Activated CD4-positive, alpha-beta T cell treated with anti-CD3 and anti-CD28 coated beads, Interleukin-2, amount 50 U/mL, for 48 hours (primary cell): Measurements from ENCODE around the gene IHH.
A peak's percentile ranks its signal among the peaks of the same experiment; 100 is the strongest.

Experiments used
- DNase-seq, 2 experiments: peaks; one replicate each; pipeline ENCODE4 v3.0.0-alpha.2; 2020

Gene IHH

DNA sequence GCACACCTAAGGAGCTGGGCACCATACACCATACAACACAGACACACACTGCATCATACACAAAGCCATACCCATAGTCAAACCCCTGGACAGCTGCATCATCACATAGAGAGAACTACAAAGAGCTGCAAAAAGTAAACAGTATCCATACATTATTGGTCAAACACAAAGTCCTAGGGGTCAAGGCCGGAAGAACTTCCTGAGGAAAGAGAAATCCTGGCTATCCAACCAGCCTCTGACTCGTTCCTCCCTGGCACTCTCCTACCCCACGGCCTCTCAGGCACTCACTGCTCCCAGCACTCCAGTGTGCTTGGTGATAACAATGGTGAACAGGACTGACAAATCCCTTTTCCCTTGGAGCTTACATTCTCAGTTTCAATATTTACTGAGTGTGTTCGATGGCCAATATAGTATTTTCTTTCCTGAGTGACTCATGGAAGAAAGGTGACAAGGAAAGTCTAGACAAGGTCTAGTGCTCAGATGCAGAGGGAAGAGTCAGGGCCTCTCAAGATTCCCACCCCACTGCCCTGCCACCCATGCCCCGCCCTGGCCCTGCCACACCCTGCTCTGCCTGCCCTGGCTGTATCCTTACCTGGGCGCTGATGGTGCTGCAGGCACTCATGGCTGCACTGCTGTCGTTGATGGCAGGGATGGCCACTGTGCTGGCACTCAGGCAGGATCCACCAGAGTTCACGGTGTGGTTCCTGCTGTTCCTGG is 22.8 kb downstream of the IHH start:
- DNase-seq: no peak

DNA sequence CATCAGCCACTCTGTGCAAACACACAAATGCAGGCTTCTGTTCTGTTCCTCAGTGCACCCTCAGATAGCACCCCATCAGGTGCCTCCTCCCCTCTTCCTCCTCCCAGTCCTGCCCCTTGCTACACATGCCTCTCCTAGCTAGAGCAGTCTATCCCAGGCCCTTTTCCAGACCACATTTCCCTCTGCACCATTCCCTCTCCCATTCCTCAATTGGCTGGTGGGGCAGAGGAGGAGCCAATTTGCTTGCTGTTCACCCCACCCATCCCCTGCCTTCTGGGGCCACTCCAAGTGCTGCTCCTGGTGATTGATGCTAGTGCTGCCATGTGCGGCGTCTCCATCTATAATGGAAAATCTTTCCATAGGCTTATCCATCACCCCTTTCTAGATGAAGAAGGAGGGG is 24.8 kb downstream of the IHH start:
- DNase-seq: no peak

DNA sequence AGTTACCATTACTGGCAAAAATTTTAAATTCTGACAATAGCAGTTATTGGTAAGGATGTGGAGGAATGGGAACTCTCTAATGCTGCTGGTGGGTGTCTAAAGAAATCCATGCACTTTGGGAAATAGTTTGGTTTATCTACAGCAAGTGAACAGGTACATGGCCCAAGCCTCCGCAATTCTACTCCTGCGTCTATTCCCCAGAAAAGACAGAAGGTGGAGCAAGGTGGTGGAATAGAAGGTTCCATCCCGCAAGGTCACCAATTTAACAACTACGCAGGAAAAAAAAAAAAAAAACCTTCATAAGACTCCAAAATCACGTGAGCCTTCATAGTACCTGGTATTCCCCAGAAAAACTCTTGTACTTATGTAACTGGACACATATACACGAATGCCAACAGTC is 25.9 kb downstream of the IHH start:
- DNase-seq: no peak

DNA sequence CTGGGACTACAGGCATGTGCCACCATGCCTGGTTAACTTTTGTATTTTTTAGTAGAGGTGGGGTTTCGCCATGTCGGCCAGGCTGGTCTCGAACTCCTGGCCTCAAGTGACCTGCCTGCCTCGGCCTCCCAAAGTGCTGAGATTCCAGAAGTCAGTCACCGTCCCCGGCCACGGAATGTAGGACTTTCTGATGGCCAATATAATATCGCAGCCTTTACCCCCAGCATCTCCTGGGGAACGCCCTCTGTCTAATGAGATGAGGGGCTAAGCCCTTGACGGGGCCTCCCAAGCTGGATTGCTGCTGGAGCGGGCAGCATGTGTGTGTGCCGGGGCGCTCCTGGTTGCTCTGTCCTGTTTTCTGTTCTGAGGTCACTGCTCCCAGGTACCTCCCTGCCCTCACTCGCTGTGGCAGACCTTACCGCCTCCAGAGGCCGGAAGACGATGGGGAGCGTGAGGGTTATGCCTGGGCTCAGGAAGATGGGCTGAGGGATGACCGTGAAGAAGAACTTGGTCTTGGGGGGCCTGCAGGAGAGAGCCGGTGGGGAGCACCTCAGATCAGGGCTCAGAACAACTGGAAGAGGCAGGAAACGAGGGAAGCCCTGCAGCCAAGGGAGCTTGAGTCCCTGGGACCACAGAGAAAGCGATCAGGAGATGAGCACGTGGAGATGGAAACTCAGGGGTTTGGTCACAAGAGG is 28.5 kb downstream of the IHH start:
- DNase-seq: no peak

DNA sequence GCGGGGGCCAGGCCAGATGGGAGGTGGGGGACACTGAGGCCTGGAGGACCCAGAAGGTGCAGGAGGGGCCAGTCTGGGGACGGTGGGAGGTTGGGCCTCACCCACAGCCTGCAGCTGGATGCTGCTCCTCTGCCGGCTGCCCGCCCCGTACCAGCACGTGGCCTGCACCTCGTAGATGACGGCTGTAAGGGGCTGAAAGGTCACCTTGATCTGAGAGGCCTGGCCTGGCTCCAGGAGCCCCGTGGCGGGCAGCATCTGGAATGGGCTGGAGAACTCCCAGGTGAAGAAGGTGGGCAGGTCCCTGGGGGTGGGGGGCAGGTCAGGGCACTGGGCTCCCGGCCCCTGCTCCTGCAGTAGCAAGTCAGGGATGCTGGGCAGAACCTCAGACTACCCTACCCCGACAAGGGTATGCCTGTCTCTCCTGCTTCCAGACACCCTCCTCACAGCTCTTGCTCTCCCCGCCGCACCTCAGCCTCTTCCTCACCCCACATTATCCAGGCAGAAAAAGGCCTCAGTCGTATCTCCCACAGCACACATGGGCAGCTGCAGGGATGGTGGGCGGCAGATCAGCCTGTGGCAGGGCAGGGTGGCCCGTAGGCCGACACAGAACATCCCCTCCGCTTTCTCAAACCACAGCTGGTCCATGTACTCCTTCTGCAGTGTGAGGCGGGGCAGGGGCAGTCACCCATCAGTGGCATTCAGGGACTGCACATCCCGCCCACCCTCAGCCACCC is 29.5 kb downstream of the IHH start:
- no peak for DNase-seq

DNA sequence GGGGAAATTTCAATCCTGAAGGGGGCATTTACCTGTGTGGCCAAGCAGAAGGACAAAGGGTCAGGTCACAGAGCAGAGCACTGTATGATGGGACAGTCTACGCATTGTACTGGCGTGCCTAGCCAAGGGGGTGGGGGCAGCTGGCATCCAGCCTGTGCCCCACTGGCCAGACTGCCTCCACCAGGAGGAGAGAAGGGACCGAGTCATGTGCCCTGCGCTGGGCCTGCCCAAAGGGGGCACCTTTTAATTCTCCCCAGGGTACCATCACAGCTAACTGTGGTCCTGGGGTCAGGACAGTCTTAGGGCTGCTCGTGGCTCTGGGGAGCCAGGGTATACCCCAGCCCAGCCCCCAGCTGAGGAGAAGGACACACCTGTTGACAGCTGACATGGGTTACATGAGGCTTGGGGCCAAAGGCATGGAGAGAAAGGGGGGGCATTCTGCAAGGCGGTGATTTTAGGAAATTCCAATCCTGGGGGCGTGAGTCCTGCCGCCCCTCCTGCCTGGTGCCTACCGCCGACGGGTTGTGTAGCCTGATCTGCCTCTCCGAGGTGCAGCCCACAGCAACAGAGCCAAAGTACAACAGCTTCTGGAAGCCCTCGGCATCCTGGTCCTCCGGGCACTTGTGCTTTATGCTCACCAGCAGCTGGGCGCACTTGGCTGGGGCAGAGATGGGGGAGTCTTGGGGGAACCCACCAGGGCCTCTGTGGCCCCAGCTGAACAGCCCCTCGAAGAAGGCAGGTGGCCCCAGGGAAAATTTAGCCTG is 30.4 kb downstream of the IHH start:
- no peak for DNase-seq

DNA sequence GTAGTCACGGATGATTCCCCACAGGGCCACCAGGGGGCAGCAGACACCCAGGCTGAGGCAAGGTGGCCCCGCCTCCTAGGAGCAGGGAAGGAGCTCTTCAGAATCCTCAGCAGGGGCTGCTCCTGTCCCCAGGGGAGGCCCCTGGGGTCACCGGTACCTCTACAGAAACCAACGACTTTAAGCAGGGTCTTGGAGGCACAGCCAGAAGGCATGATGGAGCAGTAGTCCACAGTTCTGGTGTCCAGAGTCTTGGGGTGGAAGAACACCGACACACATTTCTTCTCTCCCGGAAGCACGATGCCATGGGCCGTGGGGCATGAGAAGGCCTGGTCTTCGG is 30.9 kb downstream of the IHH start:
- DNase-seq: peak; percentile 79 to 81

DNA sequence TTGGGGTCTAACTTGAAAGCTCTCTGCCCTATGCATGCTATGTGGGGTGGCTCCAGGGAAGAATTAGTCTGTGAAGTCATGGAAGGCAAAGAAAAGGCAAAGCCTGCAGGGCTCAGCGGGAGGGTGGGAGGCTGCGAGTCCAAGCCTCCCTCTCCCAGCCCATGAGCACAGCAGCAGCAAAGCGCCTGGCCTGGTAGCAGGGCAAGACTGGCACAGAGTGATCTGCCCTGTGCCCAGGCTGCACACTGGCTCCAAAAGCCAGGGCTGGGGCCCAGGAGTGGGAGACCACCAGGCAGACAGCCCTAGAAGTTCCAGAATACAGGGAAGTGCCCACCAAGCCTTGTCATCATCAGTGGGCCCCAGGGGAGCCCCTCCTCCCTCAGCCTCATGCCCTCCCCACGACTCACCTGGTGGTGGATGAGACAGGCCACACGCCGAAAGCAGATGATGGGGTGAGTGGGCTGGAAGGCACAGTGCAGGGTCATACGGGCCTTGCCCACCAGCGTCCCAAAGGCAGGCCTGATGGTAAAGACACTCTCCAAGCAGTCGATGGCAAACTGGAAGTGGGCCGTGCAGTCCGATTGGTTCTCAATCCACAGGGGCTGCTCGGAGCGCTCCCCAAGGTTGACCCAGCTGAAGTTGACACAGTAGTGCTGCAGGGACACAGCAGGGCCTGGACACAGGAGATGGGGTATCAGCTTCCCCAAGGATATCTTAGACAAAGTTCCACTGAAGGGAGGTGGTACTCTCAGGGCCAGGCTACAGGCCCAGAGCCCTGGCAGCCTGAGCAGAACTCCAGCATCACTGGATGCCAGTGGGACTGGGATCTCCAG is 31.5 kb downstream of the IHH start:
- no peak for DNase-seq

DNA sequence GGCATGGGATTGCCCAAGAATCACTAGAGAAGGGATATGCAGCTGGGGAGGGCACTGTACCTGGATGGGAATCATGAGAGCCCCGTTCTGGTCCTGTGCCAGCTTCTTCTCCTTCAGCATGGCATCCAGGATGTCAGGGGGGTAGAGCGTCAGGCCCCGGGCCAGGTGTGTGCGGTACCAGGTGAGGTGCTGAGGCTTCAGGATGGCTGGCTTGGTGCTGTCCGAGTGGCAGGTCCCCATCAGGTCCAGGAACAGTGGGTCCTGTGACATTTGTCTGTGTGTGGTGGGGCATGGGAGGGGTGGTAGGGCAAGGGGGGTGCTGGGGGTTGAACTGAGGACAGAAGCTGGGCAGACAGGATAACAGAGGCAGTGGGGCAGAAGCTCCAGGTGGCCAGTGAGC is 32.6 kb downstream of the IHH start:
- DNase-seq: no peak

DNA sequence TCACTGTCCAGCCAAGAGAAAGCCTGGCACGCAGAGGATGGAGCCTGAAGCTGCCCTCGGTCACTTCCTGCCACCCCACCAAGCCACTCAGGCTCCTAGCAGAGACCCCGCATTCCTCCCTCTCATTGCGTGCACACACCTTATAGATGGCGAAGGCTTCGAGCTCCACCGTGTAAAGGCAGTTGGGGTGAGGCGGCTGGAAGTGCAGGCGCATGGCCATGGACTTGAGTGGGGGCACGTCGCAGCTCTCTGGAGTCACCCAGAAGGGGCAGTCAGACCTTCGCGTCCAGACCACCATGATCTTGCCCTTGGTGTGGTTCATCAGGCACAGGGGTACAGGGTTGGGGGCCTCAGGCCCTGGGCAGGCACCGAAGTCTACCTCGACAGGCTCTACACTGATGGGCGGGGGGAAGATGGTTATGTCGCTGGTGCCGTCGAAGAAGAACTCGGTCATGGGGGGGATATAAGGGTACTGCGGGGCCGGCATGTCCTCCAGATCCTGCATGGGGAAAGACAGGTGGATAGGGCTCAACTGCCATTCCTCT is 33.1 kb downstream of the IHH start:
- DNase-seq: no peak

DNA sequence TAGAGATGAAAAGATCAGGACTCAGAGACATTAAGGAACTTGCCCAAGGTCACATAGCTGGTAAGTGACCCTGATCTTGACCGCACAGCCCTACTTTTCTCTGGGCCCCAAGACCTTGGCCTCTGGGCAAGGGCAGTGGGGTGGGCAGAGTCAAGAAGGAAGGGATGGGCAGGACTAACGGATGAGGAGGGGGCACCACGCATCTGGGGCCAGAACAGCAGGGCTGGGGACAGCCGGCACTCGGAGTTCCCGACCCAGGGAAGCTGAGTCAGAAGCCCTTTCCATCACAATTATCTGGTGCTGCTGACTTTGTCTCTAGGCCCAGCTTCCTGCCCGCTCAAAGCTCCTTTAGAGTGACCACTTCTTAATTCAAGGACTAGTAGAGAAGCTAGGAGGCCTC is 33.8 kb downstream of the IHH start:
- DNase-seq: no peak

DNA sequence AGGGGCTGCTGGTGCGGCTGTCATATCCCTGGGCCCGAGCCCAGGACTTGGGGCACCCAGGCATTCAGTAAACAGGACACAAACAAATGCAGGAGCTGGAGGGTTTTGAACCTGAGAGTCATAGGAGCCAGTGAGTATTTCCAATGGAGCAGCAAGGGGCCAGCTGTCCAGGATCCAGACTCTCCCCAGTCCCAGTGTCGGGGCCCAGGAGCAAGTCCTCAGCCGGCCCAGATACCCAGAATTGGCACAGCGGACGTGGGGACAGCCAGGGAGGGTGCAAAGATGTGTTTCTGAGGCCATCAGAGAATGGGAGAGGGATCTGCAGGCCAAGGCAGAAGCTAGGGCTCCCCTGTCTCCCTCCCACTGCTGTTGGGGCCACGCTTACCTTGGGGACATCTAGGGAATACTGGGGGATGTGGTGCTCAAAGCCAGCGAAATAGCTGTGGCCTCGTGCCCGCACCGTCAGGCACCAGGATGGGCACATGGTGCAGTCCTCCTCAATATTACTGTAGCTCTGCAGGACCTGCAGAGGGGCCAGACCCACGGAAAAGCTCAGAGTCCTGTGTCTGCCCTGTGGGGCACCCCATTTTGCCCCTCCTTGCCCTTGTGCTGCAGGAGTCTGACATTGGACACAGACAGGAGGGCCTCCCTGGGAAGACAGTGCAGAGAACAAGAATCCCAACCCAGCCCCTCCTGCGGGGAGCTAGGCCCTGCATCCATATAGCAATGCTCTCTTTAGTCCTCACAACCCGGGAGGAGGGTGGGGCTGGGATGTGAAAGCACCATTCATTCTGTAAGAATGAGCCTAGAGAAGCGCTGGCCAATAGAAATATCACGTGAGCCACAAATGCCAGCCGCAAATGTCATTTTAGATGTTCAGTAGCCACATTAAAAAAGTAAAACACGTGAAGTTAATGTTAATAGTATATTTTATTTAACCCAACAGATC is 34.8 kb downstream of the IHH start:
- DNase-seq: no peak

DNA sequence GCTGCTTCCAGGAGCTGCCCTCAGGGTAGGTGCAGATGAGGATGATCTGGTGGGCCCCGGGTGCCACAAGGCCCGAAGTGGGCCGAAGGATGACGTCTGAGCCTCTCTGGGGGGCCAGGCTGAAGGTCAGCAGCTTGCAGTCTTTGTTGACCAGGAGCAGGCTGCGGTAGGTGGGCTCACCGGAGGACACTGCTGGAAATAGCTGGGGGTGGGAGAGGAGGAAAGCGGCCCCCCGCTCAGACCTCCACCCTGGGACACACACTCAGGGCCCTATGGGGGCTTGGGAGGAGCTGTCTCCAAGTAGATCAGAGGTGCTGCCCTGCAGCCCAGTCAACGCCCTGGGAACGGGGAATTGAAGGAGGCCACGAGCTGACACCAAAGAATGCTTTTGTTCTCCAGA is 36.7 kb downstream of the IHH start:
- no peak for DNase-seq

DNA sequence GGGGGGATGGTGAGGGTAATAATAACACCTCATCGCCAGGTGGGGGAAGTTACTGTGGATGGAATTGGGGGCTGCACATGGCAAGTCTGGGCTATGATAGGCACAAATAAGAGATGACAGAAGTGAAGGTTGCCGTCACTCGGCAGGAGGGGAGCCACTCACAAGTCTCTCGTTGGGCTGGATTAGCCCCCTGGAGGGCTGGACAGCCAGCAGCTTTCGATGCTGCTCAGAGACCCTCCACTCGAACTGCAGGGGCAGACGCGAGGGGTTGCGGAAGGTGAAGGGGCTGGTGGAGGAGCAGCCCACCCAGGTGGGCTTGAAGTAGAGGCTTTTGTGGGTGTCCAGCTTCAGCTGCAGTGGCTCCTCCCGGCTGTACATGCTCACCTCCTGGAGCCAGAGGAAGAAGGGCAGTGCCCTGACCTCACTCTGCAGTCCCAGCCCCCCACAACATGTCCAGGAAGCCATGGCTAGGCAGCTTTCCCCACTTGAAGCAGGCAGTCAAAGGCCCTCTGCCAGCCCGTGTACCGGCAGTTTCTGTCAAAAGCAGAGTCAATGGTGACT is 37.6 kb downstream of the IHH start:
- DNase-seq: no peak

DNA sequence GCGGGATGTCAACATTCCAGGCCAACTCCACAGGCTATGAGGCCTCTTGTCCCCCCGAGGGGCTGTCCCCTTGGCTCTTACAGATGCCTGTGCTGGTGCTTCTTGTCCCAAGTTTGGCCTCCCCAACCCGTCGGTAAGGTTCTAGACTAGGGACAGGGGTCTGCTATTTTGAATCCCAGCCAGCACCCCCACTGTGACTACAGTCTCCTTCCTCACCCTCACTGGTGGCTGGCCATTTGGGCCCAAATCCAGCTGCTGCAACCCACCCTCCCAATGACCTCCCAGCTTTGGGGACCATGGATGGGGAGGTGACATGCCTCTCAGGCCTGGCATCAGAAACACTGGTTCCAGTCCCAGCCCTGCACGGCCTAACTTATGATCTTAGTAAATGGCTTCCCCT is 38.1 kb downstream of the IHH start:
- DNase-seq: no peak

DNA sequence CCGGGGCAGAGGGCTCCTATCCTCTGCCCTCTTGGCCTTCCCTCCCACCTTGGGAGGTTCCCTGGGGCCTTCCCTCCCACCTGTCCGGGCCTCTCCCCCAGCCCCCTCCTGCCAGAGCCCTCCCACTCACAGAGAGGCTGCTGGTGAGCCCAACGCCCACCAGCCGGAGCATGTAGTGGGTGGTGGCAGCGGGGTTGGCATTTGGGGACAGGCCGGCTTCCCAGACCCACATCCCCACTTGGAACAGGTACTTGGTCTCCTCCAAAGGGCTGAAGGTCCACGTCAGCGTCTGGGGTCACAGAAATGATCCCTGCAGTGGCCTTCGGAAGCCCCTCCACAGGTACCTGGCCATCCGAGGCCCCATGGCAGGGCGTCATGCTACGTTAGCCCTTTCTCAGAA is 38.7 kb downstream of the IHH start:
- DNase-seq: no peak

DNA sequence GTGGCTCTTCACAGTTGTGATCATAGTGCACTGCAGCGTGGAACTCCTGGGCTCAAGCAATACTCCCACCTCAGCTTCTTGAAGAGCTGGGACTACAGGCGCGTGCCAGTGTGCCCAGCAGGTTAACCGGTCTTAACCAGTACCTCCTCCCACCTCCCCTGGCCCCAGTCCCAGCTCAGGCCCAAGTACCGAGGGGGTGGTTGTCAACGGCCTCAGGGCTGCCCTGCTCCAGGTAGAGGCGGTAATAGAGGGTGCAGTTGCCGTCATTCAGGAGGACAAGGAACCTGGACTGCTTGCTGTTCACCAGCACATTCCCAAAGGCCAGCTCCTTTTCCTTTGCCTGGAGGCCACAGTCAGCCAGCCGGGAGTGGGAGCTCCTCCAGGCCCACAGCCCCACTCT is 39.1 kb downstream of the IHH start:
- no peak for DNase-seq

DNA sequence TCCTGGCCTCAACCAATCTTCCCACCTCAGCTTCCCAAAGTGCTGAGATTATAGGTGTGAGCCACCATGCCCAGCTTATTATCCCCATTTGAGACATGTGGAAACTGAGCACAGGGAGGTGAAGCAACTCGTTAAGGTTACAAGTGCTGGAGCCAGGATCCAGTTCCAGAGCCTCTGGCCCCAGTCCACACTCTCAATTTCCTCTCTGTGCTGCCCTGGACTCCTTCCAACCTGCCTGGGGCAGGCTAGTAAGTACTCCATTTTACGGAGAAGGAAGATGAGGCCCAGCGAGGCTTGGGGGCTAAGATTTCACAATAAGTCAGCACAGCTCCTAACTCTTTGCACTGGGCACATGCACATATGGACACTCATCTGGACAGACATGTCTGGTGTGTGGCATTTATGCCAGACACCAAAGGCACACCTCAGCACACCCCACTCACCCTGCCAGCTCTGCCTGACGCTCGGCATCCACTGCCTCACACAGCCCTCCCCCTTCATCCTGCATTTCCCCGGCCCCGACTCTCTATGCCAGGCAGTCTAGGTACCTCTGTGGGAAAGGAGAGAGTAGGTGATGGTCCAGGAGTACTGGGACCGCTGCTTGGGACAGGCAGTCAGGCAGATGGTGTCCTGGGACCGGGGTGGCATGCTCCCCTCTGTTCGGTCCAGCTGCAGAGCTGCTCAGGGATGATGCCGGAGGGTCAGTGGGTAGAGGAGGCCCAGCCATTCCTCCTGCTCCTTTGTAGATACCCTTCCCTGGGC is 39.9 kb downstream of the IHH start:
- DNase-seq: no peak

DNA sequence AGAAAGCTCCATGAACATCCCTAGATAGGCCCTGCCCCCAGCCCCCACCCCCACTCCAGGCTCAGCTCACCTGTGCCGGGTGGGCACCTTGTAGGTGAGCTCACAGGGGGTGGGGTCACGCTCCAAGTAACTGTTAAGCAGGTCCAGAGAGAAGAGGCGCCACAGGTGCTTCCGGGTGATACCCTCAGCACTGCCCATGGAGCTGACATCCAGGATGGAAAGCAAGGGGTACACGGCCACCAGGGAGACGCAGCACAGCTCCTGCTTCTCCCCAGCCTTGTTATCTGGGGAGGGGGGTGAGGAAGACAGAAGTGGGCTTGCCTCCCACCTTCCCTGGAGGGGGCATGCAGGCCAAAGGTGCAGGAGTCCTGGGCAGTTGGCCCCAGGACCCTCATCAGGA is 41.3 kb downstream of the IHH start:
- no peak for DNase-seq

DNA sequence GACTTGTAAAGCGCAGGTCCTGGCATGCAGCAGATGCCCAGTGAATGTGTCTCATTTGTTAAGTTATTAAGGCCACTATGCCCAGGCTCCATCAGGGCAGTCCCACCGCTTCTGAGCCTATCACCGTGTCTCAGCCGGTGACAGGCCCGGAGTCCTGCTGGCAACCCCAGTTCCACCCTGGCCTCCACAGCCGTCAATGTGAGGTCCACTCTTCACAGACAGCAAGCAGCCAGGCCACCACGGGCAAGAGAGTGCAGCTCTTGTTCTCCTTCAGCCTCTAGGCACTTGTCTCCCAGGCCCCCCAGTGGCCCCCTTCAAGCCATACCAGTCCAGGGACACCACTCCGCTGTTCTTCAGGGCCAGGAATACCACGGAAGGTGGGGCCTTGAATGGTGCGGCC is 42.0 kb downstream of the IHH start:
- DNase-seq: no peak
